NK-92 (cell line): ENCODE measurements around the gene LCN10.

Source experiments
- DNase-seq: peaks from one replicate; lab custom pipeline; 2025; ENCODE audit not compliant: unreplicated experiment; lab: John Stamatoyannopoulos, UW

Gene LCN10

GRCh38 chr9:136740491-136740890 lies 2.2 kb downstream of the LCN10 start:
- no peak for DNase-seq

GRCh38 chr9:136740069-136740468 lies 2.7 kb downstream of the LCN10 start:
- DNase-seq = no peak

- DNase-seq = no peak
Measured at GRCh38 chr9:136739509-136739908, 3.2 kb downstream of the LCN10 start.

- DNase-seq = no peak
Measured at GRCh38 chr9:136738960-136739359, 3.8 kb downstream of the LCN10 start.

- DNase-seq = no peak
Measured at GRCh38 chr9:136735812-136736480, 6.8 kb downstream of the LCN10 start.

- no peak for DNase-seq
Measured at GRCh38 chr9:136734837-136735496, 7.8 kb downstream of the LCN10 start.

GRCh38 chr9:136733611-136734010 lies 9.1 kb downstream of the LCN10 start:
- no peak for DNase-seq

- DNase-seq = no peak
Measured at GRCh38 chr9:136732444-136733178, 10.1 kb downstream of the LCN10 start.

- DNase-seq = no peak
Measured at GRCh38 chr9:136729926-136730325, 12.8 kb downstream of the LCN10 start.

GRCh38 chr9:136729144-136729543 lies 13.6 kb downstream of the LCN10 start:
- no peak for DNase-seq

GRCh38 chr9:136728548-136729123 lies 14.1 kb downstream of the LCN10 start:
- DNase-seq = no peak

GRCh38 chr9:136728080-136728547 lies 14.6 kb downstream of the LCN10 start:
- DNase-seq = no peak

- no peak for DNase-seq
Measured at GRCh38 chr9:136726631-136727191, 16.0 kb downstream of the LCN10 start.

GRCh38 chr9:136726118-136726517 lies 16.6 kb downstream of the LCN10 start:
- no peak for DNase-seq

GRCh38 chr9:136725612-136726011 lies 17.1 kb downstream of the LCN10 start:
- DNase-seq = no peak

GRCh38 chr9:136724772-136725171 lies 18.0 kb downstream of the LCN10 start:
- DNase-seq = no peak

GRCh38 chr9:136723989-136724388 lies 18.8 kb downstream of the LCN10 start:
- no peak for DNase-seq

- DNase-seq = no peak
Measured at GRCh38 chr9:136723362-136723976, 19.3 kb downstream of the LCN10 start.

GRCh38 chr9:136722969-136723356 lies 19.8 kb downstream of the LCN10 start:
- DNase-seq = no peak

GRCh38 chr9:136722093-136722968 lies 20.4 kb downstream of the LCN10 start:
- no peak for DNase-seq
